ENCODE measurements around the gene COL23A1.
"Not testable (repeated sequence)": the region's sequence is repeated elsewhere in the genome, so short reads cannot be mapped to it uniquely, and the experiment has no call there.

COL23A1 gene

DNA sequence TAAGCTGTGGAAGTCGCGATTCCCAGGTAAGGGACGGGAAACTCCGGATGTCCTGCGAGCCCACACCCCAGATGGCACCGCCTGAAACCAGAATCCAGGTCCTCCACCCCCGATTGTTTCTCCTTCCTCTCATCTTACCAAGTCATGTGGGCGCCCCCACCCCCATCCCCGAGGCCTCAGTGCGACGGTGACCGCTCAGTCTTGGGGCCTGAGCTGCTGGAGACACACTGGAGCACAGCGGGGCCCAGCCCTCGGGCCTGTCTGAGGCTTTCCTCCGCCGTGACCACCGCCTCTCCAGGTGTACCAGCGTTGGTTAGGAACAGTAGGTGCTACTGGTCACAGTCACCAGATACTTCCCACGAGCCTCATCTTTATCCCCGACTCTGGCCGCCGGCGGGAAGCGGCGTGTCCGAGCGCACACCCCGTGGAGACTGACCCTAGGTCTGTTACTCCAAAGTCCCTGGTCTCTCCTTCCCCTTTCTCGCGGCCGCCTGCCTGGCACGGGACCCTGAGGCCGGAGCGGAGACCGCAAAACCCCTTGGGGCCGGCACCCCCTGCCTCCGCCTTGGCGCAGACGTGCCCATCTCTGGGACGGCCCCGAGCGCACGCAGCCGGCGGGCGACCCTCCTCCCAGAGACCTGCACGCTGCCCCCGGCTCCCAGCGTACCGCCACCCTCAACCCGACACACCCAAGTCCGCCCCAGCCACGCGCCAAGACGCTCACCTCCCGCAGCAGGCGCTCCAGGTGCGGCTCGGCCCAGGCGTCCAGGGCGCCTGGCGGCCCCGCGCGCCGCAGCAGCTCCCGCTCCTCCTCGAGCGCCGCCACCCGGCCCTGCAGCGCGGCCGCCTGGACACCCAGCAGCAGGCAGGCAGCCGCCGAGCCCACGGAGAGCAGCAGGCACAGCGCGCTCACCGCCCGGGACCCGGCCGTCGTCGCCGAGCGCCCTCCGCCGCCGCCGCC is 733 bp downstream of the COL23A1 start:
- DNase-seq (ENCODE audit: low read depth in 2 of 2, low spot score in 1 of 2) = no peak

DNA sequence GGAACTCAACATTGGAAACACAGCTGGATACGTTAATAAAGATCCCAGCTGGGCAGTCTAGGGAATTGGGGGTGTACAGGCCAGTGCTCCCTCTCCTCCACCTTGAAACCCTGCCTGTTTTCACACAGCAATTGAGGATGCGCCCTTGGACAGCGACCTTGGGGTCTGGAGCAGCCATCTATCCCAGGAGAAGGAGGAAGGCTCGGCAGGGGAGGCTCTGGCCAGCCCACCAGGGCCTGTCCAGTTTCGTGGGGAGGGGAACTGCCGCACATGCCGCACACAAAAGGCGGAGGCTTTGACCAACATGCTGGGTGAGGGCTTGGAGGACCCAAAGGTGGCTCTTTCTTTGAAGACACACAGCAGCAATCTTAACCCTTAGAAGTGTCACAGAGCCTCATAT is 1.4 kb downstream of the COL23A1 start:
- no peak for DNase-seq (ENCODE audit: low read depth in 2 of 2, low spot score in 1 of 2)

DNA sequence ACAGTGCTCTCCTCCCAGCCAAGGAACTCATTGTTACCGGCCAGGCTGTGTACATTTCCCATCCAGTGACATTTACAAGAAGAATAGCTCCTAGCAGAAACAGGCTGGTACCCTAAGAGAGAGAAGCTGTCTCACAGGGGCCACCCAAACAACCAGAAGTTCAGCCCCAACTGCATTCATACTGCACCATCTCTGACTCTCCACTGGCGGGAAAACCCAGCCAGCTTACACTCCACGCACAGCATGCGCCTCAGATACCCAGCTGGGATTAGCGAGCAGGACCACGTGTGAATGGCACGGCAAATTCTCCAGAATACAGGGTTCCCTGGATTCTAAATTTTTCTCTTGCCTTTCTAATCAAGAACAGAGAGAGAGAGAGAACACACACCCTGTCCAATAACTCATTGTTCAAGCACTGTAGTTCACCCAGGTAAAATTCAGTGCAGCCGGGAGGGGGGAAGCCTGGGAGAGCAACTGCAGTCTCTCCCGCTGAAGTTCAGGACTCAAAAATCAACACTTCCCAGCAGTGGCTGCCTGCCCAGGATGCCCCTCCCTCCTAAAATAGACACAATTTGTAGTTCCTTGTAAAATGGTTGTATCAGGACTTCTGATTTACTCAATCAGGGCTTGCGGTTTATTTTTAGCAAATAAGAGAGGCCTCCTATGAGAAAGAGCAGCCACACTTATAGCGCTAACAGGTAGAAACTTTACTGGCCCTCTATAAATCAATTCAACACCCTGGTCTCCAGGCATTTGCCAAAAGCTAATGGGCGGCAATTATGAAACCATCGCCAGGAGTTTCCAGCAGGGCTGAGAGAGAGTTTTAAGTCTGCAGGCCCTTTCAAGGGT is 2.2 kb downstream of the COL23A1 start:
- DNase-seq (ENCODE audit: low read depth in 2 of 2, low spot score in 1 of 2) = no peak

DNA sequence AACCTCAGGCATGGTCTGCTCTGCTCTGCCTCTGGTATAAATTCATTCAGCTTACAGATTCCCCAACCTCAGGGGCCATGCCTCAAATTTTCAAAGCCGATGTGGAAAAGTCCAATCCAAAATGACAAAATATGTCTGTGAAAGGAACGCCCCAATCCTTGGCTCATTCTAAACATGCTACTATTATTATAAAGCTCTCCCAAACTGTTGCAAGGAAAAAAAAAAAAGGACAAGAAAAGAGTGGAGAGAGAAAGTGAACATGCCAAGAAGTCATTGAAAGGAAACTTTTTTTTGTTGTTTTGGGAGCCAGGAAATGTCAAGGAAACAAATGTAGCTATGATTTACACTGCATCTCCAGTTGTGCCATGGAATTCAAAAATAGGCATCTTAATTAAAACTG is 3.8 kb downstream of the COL23A1 start:
- DNase-seq (ENCODE audit: low read depth in 2 of 2, low spot score in 1 of 2) = no peak

DNA sequence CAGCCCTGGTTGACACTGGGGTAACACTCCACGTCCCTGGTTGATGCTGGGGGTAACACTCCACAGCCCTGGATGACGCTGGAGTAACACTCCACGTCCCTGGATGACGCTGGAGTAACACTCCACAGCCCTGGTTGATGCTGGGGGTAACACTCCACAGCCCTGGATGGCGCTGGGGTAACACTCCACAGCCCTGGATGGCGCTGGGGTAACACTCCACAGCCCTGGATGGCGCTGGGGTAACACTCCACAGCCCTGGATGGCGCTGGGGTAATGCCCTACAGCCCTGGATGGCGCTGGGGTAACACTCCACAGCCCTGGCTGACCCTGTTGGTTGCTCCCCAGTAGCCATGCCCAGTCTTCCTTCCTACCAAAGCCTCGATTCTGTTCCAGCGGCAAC is 4.8 kb downstream of the COL23A1 start:
- DNase-seq (ENCODE audit: low read depth in 2 of 2, low spot score in 1 of 2) = not testable (repeated sequence)

DNA sequence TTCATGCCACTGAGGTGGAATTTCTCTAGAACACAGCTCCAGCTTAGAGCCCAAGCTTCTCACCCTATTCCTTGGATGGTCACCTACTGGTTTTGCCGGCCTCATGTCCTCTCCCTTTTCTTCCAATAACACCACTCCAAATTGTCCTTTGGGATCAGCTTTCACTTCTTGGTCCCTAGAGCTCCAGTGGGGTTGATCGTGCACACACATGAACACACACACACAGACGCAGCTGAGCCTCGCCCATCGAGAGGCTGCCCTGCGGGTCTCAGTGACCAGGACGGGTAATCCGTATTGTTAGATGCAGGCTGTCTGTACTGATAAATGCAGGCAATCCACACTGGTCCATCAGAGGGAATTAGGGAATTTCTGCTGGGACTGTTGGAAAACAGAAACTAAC is 6.9 kb downstream of the COL23A1 start:
- no peak for DNase-seq (ENCODE audit: low read depth in 2 of 2, low spot score in 1 of 2)

DNA sequence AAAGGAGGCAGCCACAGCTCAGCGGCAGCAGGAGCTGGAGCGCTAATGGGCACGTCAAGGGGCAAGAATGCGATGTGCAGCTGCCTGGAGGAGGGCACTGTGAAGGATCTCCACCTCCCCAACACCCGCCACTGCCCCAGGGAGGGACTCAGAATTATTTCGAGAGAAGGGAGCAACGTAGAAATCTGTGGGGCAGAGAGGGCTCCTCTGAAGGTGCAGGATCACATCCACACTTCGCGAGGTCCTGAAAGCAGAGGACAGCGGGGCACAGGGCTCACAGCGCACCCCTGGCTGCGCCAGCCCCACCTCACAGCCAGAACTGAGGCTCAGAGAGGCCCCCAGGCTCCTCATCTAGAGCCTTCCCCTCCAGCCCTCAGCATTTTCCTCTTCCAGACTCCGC is 7.9 kb downstream of the COL23A1 start:
- DNase-seq (ENCODE audit: low read depth in 2 of 2, low spot score in 1 of 2) = no peak

DNA sequence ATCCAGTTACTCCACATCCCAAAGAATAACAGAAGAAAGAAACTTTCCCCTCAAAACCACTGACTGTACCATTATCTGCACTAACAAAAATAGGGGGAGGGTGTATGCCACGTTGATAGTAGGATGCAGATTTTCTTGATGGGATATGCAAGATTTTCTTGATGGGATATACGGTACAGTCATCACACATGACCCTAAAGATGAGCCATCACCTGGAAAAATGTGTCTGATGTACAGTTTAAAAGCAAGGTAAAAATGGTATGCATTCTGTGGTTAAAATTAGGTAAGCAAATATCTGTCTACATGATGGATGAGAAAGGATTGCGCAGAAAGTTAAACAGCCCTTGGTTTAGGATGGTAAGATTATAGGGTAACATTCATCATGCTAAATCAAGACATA is 8.6 kb downstream of the COL23A1 start:
- DNase-seq (ENCODE audit: low read depth in 2 of 2, low spot score in 1 of 2) = no peak

DNA sequence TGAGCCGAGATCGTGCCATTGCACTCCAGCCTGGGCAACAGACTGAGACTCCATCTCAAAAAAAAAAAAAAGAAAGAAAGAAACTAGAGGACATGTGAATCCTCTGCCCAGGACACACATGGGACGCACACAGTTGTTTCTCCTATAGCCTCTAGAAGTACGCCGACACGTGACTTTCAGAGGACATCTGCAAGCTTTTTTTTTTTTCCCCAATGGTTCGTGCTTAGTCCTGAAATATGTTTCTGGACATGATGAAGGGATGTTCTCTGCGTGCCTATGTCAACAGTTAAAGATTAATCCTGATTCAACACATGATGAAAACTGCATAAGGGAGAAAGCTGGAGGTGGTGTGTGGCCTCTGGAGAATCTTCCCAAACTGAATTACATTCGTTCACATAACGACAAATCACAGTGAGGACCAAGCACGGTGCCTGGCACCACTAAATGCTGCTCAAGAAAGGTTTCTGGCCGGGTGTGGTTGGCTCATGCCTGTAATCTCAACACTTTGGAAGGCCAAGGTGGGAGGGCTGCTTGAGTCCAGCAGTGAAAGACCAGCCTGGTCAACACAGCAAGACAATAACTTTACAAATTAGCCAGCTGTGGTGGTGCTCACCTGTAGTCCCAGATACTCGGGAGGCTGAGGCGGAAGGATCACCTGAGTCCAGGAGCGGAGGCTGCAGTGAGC is 9.8 kb downstream of the COL23A1 start:
- no peak for DNase-seq (ENCODE audit: low read depth in 2 of 2, low spot score in 1 of 2)

DNA sequence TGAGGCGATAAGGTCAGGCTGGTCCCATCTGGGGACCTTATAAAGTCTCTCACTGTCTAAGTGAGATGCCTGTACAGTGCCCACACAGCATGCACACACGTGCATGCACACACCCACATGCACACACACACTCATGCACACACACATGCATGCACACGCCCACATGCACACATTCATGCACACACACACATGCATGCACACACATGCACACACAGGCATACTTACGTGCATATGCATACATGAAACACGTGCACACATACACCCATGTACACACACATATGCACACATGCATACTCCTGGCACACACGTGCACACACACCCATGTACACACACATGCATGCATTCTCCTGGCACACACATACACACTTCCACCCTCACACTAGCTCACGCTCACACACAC is 12.2 kb downstream of the COL23A1 start:
- DNase-seq (ENCODE audit: low read depth in 2 of 2, low spot score in 1 of 2) = no peak

DNA sequence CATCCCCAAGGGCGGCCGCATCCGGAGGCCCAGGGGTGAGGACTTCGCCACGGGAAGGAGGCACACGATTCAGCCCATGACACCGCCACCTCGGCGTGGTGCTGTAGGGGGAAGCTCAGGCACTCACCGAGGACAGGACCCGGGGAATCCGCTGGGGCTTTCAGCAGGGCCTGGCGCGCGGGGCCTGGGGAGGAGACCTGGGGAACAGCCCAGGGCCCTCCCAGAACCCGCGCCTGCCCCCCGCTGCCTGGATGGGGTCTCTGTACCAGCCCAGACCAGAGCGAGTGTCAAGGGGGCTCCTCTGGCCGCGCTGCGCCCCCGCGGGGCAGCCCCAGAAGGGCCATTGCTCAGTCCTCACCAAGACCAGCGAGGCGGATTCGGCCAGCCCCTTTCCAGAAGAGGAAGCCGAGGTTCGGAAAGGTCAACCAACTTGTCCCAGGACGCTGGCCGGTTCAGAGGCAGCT is 12.8 kb downstream of the COL23A1 start:
- no peak for DNase-seq (ENCODE audit: low read depth in 2 of 2, low spot score in 1 of 2)

DNA sequence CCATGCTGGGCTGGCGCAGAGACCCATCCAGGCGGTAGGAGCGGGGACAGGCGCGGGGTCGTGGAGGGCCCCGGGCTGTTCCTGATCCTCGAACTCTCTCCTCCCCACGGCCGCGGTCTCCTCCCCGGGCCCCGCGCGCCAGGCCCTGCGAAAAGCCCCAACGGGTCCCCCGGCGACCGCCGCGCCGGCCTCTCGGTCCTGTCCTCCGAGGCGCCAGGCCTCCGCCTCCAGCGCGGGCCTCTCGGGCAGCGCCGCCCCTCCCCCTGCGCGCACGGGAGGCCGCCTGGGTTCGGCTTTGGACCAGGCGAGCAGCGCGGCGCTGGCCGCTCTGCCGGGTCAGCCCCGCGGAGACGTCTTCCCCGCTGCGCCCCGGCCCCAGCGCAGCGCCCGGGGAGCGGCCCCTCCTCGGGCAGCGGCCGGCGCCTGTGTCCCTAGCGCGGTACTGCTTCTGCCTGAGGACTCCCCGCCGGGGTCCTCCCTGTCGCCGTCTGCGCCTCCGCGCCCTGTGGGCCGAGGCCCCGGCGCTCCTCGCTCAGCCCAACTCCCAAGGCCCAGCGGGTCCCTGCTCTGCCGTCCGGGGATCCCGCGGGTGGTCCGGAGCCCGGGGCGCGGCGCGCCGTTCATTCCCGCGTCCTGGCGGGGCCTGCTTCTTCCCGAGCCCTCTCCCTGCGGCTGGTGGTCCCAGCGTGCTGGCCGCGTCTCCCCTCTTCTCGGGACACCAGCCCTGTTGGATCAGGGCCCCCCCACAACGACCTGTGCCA is 13.4 kb downstream of the COL23A1 start:
- no peak for DNase-seq (ENCODE audit: low read depth in 2 of 2, low spot score in 1 of 2)

DNA sequence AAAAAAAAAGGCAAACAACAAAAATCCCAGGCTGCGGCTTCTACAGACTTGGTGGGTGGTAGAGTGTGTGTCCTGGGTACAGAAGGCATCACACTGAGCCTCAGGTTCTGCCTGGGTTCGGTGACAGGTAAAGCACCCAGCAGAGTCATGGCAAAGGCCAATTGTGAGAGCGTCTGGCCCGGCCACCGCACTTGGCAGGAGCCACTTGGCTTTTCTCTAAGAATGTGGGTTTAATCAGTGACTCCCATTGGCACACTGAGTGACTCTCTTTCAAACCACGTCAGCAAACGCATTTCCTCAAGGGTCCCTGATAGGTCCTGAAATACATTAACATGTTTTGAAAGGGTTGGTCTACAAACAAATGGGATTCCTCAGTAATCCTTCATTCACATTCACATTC is 17.0 kb downstream of the COL23A1 start:
- no peak for DNase-seq (ENCODE audit: low read depth in 2 of 2, low spot score in 1 of 2)

DNA sequence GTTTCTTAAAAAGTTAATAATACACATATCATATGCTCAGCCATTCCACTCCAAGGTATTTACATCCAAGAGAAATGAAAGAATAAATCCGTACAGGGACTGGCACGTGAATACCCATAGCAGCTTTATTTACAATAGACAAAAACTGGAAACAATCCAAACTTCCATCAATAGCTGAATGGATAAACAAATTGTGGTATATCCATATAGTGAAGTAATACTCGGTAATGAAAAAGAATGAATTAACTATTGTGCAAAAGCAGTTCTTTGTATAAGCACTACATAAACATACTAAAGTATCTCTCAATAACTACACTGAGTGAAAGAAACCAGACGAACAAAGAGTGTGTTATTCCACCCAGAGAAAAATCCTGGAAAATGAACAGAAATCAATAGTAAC is 17.6 kb downstream of the COL23A1 start:
- no peak for DNase-seq (ENCODE audit: low read depth in 2 of 2, low spot score in 1 of 2)

DNA sequence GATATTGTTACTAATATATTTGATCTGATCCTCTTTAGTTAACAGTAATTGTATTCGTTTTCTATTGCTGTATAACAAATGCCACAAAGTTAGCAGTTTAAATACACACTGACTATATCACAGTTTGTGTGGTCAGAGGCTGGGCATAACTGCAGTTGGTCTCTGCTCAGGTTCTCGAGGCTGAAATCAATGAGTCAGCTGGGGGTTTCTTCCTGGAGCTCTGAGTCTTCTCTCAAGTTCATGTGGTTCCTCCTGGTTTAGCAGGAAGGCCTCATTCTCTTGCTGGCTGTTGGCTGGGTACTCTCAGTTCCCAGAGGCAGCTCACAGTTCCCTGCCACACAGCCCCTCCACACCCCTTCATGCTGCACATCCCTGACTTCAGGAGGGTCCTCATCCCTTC is 20.7 kb downstream of the COL23A1 start:
- no peak for DNase-seq (ENCODE audit: low read depth in 2 of 2, low spot score in 1 of 2)

DNA sequence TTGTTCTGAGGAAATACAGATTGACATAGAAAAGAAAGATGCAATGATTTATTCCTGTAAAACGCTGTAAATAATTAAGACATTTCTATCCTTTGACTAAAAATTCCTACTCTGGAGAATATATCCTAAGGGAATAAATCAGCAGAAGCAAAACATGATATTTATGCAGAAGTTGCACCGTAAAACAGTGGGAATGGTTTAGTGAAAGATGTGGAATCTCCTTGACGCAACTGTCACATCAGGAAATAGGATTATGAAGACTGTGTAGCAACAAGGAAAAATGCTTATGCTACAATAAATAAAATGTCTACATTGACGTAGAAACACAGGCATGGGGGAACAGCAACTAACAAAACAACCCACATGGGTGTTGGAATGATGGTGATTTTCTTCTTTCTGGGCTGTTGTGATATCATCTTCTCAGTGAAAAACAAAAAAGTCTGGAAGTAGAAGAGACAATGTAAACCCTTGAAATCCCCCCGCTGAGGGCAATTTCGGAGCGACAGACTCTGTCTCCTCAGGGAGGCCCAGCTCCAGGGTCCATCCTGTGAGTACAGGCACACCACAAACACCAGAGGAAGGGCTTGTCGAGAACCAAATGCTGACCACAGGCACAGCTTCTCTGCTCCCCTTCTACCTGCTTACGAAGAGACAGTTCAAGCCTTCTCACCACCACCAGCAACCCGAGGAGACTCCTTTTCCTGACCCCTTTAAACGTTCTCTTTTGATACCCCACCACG is 25.2 kb downstream of the COL23A1 start:
- DNase-seq (ENCODE audit: low read depth in 2 of 2, low spot score in 1 of 2) = no peak

DNA sequence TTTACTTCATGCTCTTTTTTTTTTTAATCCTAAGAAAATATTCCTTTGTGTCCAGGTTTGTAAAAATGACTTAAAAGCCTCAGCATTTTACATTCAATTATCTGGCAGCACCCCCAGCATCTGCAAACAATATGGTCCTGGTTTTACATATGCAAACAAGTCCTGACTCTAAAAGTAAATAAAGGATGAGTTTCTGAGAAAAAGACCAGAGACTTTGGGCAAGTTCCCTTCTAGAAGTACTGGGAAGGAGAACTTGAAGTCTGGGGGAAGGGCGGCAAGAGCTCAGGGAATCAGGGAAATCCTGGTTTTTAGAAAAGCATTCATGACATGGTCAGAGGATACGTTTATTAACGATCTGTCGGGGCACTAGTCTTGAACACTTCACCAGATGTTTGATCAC is 25.8 kb downstream of the COL23A1 start:
- DNase-seq (ENCODE audit: low read depth in 2 of 2, low spot score in 1 of 2) = no peak

DNA sequence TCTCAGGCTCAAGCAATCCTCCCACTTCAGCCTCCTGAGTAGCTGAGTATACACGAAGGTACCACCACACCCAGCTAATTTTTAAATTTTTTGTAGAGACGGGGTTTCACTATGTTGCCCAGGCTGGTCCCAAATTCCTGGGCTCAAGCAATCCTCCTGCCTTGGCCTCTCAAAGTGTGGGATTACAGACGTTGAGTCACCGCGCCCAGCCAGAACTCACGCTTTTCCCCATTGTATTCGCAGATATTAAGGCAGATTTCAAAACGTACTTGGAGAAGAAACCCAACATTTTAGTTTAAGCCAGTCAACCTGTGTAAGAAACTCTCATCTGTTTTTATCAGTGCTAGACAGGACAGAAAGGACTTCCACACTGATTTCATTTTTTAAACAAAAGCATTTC is 26.6 kb downstream of the COL23A1 start:
- no peak for DNase-seq (ENCODE audit: low read depth in 2 of 2, low spot score in 1 of 2)

DNA sequence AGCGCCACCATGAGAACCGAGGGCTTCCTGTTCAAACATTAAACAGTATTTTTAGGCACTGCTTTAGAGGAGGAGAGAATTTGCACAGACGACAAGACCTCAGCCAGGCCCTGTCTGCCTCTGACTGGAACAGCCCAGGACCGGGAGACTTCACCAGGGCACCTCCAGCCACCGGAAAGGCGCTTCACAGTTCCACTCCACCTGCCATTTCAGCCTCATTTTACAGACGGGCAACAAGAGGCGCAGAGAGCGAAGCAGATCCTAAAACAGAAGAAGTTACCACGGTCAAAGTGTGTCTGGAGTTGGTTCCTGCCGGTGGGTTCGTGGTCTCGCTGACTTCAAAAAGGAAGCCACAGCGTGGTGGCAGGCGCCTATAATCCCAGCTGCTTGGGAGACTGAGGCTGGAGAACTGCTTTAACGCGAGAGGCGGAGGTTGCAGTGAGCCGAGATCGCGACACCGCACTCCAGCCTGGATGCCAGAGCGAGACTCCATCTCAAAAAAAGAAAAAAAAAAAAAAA is 28.4 kb downstream of the COL23A1 start:
- no peak for DNase-seq (ENCODE audit: low read depth in 2 of 2, low spot score in 1 of 2)

DNA sequence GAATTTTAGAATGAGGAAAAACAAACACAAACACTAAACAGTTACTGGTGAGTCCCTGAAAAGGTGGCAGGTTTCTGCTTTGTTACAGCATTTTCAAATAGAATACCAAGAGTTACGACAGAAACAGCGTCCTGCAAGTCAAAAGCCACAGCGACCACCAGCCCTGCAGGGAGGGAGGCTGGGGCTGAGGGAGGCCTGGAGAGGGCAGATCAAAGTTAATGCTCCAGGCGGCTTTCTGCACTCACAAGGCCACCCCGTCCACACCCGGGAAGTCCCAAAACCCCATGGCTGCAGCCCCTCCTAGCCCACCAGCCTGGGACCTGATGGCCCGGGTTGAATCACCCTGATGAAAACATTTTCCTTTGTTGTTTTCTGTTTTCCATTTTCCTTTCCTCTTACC is 29.3 kb downstream of the COL23A1 start:
- DNase-seq (ENCODE audit: low read depth in 2 of 2, low spot score in 1 of 2) = no peak
